Measurements from ENCODE around the gene SERPINI1.

SERPINI1 gene, protein sequence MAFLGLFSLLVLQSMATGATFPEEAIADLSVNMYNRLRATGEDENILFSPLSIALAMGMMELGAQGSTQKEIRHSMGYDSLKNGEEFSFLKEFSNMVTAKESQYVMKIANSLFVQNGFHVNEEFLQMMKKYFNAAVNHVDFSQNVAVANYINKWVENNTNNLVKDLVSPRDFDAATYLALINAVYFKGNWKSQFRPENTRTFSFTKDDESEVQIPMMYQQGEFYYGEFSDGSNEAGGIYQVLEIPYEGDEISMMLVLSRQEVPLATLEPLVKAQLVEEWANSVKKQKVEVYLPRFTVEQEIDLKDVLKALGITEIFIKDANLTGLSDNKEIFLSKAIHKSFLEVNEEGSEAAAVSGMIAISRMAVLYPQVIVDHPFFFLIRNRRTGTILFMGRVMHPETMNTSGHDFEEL

DNA sequence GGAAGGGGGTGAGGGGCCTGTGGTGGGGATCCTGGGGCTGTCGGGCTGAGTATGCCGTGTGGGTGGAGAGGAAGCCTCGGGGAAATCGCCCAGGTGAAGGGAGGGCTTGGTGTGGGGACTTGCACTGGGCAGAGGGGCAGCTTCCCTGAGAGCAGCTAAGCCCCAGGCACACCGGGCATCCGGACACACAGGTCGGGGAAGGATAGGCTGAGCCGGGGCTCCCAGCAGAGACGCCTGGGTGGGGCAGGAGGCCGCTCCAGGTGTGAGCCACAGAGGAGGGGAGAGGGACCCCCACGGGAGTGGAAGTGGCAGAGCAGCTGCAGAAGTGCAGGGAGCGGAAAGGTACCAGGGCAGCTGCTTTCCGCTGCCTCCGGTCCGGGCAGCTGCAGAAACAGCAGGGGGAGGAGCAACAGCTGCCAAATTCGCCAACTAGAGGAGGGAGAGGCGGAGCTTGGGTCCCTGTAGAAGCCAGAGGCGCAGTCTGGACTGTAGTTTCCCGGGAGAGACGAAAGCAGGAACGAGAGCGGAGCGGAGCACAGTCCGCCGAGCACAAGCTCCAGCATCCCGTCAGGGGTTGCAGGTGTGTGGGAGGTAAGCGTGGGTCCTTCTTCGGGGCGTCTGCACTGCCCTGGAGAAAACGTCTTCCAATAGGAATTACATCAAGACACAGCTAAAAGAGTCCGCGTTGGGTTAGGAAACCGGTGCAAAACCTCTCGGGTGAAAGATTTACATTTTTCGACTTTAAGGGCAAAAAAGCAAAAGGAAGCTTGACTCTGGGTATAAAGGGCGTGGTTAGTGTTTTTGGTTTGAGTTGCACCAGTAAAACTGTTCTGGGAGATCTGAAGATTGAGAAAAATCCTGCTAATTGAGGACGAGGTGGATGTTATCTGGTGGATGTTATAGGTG is at the start of gene SERPINI1:
SERPINI1 (plus strand) TSS at position 489 of the 906 bp plus-strand sequence. CDS start 53,408 bp downstream, outside the sequence.
- peak; percentile 76 to 89 for DNase-seq

DNA sequence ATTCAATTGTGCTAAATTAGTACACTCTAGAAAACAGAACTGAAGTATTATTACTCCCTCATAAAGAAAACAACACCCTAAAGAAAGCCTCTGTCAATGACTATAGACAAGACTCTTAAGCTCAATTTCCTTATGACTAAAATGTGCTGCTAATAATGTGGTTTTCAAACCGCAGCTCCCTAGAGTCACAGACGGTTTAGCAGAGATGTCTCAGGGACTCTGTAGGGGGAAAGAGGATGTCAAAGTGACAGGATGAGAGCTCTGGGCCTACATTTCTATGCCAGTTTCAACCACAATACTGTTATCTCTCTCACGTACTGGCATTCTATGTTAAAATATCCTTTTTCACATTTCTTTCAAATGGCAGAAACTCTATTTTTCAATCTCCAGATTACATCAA is 44.2 kb upstream of the SERPINI1 start:
- DNase-seq: no peak

DNA sequence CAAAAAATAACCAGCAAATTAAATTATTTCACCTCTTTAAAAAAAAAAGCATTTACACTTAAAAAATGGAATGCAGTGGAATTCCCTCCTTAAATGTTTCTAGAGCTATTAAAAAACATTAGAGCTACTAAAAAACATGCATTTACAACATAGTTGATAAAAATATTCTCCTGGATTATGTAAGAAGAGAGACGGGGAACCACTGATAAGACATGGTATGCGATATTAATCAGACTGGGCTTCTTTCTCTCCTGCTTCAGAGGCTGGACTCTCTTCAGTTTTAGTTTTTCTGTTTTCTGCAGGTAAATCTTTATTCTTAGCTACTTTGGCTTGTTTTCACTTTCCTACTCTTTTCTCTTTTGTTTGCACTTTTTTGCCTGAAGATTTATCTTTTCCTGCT is 41.4 kb upstream of the SERPINI1 start:
- no peak for DNase-seq

DNA sequence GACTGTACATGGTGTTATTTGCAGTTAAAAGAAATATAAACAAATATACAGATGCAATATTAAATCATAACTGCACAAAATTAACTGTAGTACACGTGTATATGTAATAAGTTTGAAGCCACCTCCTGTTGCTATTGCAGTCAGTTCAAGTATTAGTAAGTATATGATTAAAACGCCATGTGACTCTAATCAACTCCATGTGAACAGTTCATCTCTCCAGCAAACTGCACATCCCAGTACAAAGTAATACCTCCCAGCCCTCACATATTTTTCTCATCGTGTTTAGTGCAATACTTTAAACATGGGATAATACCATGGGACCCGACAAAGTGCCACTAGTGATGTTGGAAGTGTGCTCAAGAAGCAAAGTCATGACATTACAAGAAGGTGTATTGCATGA is 35.5 kb upstream of the SERPINI1 start:
- no peak for DNase-seq

DNA sequence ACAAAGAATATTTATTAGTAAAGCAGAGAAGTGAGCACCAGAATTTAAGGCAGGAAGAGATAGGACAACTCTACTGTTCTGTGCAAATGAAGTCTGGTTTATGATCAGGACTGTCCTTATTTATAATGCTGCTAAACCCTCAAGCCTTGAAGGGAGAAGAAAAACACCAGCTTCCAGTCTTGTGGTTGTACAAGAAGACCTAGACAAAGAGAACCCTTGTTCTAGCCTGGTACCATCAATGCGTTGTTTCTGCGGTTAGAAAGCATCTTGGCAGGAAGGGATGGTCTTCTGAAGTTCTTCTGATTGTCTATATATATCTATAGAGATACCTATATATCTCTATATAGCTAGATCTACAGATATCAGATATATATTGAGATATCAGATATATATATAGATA is 34.6 kb upstream of the SERPINI1 start:
- no peak for DNase-seq

DNA sequence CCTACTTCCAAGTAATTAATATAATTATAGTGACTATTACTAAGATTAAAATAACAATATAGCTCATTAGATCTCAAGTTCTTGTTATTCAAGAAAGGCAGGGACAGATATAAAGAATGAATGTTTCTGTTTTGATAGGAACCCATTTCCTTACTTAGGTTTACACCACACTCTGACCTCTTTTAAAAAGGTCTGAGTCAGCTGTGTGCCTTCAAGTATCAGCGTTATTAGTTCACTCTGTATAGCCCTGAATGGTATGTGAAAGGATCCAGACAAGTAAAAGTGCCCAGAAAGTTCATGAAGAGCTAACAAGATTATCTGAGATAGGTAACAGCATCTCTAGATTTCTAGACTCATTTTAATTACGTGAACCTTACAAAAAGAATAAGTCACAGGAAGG is 29.7 kb upstream of the SERPINI1 start:
- DNase-seq: no peak

DNA sequence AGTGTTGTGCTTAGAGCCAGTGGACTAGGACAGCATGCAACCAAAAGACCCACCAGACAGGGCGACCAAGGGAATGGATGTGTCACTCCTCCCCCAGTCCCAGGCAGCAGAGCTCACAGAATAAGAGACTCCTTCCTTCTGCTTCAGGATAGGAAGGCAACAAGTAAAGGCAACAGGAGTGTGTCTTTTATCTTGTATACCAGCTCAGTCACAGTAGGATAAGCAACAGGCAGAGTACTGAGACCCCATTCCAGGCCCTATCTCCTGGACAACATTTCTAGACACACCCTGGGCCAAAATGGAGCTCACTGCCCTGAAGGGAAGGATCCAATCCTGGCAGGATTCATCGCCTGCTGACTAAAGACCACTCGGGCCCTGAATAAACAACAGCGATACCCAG is 25.8 kb upstream of the SERPINI1 start:
- DNase-seq: no peak

DNA sequence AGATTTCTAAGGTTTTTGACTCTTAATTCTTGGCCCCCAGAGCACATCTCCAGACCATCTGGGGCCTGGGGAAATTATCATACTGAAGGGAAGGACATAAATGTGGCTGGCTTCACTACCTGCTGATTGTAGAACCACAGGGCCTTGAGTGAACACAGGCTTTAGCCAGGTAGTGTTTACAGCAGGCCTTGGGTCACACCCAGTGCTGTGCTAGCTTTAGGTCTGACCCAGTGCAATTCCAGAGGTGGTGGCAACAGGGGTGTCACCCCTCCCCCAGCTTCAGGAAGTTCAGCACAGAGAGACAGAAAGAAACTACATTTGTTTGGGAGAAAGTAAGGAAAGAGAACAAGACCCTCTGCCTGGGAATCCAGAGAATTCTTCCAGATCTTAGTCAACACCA is 25.0 kb upstream of the SERPINI1 start:
- no peak for DNase-seq

DNA sequence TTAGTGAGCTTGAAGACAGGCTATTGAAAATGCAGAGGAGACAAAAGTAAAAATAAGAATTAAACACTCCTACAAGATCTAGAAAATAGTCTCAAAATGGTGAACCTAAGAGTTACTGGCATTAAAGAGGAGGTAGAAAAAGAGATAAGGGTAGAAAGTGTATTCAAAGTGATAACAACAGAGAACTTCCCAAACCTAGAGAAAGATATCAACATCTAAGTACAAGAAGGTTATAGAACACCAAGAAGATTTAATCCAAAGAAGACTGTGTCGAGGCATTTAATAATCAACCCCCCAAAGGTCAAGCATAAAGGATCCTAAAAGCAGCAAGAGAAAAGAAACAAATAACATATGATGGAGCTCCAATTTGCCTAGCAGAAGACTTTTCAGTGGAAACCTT is 24.1 kb upstream of the SERPINI1 start:
- DNase-seq: no peak

DNA sequence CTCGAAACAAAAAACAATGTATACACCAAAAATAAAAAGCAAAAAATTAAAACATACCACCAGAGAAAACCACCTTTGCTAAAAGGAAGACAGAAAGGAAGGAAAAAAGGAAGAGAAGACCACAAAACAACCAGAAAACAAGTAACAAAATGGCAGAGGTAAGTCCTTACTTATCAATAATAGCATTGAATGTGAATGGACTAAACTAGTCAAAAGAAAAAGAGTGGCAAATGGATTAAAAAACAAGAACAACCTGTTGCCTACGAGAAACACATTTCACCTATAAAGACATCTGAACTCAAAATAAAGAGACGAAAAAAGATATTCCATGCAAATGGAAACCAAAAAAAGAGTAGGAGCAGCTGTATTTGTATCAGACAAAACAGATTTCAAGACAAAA is 23.1 kb upstream of the SERPINI1 start:
- no peak for DNase-seq

DNA sequence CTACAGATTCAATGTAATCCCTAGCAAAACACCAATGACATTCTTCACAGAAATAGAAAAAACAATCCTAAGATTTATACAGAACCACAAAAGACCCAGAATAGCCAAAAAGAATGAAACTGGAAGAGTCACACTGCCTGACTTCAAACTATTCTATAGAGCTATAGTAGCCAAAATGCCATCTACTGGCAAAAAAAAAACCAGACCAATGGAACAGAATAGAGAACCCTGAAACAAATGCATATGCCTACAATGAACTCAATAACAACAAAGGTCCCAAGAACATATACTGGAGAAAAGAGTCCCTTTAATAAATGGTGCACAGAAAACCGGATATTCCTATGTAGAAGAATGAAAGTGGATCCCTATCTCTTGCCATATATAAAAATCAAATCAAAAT is 20.6 kb upstream of the SERPINI1 start:
- DNase-seq: no peak

DNA sequence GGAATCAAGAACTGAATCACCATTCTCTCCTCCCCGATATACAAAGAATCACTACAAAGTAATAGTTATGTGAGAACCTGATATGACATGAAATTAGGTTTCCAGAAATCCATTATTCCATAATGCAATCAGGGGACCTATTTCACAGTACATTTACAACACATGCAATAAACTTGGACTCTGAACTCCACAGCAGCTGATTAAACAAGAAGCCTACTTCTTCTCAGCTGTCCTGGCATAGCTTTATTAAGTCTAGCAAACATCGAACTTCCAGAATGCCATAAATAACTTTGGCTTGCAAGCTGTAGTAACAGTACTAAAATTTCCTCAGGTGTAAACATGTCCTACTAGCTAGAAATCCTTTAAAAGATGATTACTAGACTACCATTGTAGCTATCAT is 18.6 kb upstream of the SERPINI1 start:
- DNase-seq: no peak

DNA sequence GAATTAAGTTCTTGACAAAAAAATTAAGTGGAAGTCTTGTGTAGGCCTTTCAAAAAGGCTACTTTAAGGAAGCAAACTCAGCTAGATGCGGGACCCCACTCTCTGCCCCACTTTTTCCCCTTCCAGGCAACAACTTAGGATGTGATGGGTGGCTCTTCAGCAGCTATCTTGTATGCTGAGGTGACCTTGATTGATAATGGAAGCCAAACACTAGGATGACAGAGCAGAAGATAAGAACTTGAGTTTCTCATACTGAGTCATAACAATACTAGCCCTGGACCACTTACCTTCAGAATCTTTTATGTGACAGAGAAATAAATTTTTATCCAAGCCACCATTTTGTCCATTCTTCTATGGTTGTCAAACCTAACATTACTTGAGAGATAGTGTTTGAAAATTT is 16.9 kb upstream of the SERPINI1 start:
- no peak for DNase-seq

DNA sequence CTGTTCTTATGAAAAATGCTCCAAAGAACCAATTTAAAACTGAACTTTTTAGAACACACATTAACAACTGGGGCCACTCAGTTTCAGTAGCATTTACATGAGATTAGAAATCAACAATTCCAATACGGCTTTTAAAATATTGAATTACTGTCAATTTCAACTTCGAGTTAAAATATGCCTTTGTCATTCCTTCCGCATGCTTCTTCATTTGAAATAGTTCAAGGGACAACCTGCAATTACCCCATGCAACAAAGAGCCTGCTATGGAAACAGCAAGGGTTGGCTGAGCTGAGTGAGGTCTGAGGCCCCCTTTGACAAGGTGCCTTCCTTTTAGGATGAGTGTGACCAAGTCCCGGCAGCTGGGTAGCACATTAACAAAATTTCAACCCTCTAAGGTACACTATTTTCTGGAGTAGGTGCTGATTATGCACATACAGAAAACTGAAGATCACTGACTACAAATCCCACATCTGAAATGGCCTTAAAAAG is 12.5 kb upstream of the SERPINI1 start:
- no peak for DNase-seq

DNA sequence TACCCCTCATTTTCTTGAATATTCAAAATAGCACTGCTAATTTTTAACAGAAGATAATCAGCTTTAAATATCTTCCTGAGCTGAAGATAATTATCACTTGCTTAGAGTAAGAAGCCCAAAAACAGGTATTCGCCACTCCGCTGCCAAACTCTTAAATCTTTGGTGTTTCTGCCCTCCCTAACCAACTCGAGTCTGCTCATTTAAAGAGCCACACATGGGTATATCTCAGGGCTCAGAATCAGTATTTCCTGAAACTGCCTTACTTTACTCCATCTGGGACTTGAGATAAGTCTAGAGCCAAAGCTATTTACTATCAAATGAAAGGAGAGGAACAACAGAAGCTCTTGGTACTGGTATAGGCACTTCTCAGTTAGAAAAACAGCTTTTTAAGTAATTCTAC is 11.6 kb upstream of the SERPINI1 start:
- DNase-seq: no peak

DNA sequence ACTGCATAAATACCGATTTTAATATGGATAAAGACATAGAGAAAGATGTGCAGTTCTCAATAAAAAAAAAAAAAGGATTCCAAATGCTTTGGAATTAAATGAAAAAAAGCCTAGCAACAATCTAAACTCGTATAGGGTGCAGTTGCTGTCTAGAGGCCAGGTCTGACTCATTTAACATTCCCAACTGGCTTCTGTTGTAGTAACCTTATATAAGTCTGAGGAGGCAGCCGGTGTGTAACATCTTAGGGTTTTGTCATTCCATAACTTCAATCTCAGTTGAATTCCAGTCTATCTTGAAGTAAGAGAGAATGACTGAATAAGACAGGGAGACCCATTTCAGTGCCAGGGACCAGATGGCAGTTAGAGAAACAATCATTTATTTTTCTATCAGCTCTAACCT is 7.3 kb upstream of the SERPINI1 start:
- DNase-seq: no peak

DNA sequence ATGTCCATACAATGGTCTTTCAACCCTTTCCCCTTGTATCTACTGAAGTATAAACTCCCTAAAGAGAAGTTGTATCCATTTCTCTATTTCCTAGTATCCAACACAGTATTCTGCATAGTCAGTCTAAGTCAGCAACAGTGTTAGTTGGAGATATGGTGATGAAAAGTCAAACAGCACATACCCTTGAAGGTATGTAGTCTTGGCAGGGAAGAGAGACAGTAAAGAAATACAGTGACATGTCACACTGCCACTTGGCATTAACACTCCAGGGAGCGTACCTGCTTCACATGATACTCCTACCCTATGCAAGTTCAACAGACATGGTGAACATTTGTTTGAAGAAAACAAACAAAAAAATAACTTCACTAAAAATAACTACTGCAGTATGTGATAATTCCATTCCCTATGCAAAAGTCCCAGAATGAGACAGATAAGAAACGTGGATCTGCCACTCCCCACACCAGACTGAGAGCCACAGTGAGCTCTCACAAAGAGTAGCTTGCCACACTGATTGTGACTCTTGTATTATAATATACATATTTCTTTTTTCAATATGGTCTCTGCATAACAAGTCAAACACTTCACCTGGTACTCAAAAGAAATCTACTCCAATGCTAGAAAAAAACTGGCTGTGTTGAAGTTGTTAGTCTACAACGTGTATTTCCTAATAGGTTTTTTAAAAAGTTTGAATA is 6.7 kb upstream of the SERPINI1 start:
- no peak for DNase-seq

DNA sequence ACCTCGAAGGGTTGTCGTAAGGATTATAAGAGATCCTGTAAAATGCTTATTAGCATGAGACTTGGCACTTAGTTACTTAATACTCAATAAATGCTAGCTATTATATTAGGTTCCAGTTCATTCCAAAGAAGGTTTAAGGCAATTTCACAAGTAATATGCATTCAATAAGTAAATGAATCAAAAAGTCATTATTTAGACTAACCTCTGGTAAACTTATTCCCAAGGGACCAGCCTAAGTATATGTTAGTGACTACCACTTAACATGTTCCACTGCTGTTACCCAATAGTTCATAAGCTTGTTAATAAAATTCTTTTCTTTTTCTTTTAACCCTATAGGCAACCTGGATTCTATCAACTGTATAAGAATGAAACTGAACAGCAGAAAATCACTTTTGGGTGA is 5.9 kb upstream of the SERPINI1 start:
- DNase-seq: no peak

DNA sequence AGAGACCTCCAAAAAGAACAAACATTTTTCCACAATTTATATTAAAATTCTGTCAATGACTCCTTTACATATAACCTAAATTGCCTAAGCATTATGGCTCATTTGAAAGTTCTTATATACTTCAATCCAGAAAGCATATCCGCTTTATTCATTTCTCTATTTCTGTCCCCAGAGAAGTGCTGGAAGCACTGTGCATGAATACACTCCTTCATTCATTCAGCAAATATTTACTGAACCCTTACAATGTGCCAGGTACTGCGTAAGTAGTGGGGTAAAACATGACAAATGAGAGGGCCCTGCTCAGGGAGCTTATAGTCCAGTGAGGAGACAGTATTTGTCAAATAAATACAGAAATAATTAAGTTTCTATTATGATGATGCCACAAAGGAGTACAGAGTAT is 4.1 kb upstream of the SERPINI1 start:
- no peak for DNase-seq

DNA sequence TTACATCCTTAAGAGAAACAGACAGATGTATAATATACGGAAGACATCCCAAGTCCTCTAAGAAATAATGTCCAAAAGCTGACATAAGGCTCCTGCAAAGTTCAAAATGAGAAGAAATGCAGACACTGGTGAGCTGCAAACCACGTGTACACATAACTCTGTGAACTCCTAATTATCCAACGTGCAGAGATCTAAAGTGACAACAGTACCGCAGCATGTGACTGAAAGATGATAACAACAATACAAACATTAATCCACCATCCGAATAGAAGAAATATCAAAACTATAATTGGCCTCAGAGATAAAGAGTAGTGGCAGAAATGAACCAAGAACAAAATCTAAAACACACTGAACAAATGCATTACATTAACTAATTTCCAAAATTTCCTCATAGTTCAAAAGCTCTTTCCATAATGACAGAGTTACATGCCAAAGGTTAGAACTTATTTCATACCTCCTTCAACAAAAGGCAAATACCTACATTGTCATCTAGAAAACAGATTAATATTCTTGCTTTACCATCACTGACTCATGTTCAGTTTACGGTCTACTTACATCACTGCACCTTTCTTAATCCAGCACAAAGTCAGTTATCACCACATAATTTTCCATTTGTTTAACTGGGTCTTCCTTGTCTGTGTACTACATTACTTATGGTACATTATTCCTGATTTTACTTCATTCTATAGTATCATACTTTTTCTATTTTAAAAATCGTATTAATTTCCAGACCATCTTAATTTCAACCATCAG is 3.0 kb upstream of the SERPINI1 start:
- DNase-seq: no peak

DNA sequence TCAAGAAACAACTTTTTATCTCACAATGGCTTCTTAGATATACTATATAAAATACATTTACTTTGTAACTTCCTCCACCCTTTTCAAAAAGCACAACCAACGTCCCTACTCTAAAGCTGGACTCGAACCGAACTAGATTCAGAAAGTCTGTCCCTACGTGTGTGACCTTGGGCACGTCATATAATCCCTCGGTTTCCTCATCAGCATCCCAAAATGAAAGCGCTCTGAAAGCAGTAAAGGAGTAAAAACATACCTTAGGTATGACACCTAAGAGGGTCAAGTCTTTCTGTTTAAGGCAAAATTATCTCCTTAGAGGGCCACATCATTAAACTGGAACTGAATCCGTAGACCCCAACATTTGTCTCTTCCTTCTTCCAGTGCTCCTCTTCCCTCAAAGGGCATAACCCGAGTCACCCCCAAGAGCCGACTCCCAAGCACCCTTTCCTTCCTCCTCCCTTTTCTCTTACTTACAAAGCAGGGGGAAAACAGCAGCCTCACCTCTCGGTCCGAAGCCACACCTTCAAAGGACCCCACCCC is 1.5 kb upstream of the SERPINI1 start:
- DNase-seq: no peak

DNA sequence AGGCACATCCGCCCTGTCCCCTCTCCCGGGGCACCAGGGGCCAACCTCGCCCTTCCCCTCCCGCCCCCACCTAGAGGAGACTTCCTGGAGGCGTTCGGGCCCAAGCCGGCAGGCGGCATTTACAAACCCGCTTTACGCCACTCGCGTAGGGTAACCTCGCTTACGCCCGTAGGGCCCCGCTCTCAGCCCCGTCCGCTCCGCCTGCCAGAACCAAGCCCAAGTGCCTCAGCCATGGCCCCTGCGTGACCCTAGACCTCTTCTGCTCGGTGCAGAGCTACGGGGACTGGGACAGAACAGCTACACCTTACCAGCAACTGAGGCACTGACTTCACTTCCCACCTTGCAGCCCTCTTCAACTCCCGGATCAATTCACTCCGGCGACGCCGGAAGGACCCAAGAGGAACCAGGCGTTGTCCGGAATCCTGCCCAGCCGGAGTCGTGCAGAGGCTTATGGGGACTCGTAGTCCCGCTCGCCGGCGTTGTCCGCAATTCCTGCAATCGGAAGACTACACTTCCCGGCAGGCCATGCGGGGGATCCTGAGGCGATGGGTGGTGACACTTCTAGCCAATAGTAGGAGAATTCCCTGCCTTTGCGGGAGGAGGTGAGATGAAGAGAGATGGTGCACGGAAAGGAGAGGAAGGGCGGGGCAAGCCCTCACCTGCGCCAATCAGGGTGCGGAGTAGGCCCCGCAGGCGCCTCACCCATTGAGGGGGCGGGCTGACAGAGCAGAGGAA is 856 bp upstream of the SERPINI1 start, which contains the start of gene PDCD10:
PDCD10 (minus strand) TSS at position 395 of the 735 bp plus-strand sequence. CDS start 14,735 bp downstream, outside the sequence.
- DNase-seq: peak; percentile 97 to 99

All from NCI-H446 (cell line).